ENCODE results near the gene ATP6AP1. TPM values are rescaled to one million over a fixed set of nuclear protein-coding genes. Genes with fewer than 3 reads are reported as not detected.

Gene ATP6AP1
- 83.5 and 83.6 TPM in 2 replicates for total RNA-seq

GRCh38 chrX:154428176-154429171 lies at the start of gene ATP6AP1:
Gene ATP6AP1 (plus strand): TSS chrX:154428677. CDS start chrX:154428693, 16 bp downstream.

GRCh38 chrX:154378799-154379568 lies 49.5 kb upstream of the ATP6AP1 start, which contains the start of gene EMD:
Gene EMD (plus strand): TSS chrX:154379295. CDS start chrX:154379485, 190 bp downstream.

GRCh38 chrX:154397888-154398667 lies 30.4 kb upstream of the ATP6AP1 start, which contains the start of gene RPL10:
Gene RPL10 (plus strand): TSS chrX:154398377. CDS start chrX:154398520, 143 bp downstream.

GRCh38 chrX:154409222-154409871 lies 19.1 kb upstream of the ATP6AP1 start, which contains the start of gene DNASE1L1:
Gene DNASE1L1 (minus strand): TSS chrX:154409254. CDS start chrX:154405568, 3,686 bp downstream.

GRCh38 chrX:154436983-154437752 lies 8.7 kb downstream of the ATP6AP1 start, which contains the start of gene GDI1:
Gene GDI1 (plus strand): TSS chrX:154437154. CDS start chrX:154437255, 101 bp downstream.

GRCh38 chrX:154443992-154444754 lies 15.7 kb downstream of the ATP6AP1 start, which contains the start of gene FAM50A:
Gene FAM50A (plus strand): TSS chrX:154444141. CDS start chrX:154444236, 95 bp downstream.

GRCh38 chrX:154458116-154458953 lies 29.9 kb downstream of the ATP6AP1 start, which contains the start of gene PLXNA3:
Gene PLXNA3 (plus strand): TSS chrX:154458281. CDS start chrX:154460184, 1,903 bp downstream.

GRCh38 chrX:154478728-154479622 lies 50.5 kb downstream of the ATP6AP1 start, which contains the start of gene LAGE3:
Gene LAGE3 (minus strand): TSS chrX:154479281. CDS start chrX:154478915, 366 bp downstream.

Small RNAs within 50 kb of the gene (small RNA-seq; reads per million reads assigned to genes)
- gene MIR6858 (0.24 reads per million), gene SNORA70 (not detected)

Other genes with a start within 250 kb of the ATP6AP1 start
- gene OPN1MW, start 246.1 kb upstream of the ATP6AP1 start, total RNA-seq = not detected in 2 replicates
- not detected in 2 replicates for gene OPN1MW2, start 208.9 kb upstream of the ATP6AP1 start, total RNA-seq
- not detected in 2 replicates for gene OPN1MW3, start 171.1 kb upstream of the ATP6AP1 start, total RNA-seq
- gene TEX28, start 133.6 kb upstream of the ATP6AP1 start, total RNA-seq = not detected in 2 replicates
- 0.10 TPM in 1 of 2 replicates, not detected in the other for gene TKTL1, start 132.9 kb upstream of the ATP6AP1 start, total RNA-seq
- gene FLNA, start 54.0 kb upstream of the ATP6AP1 start, total RNA-seq = 1,650 and 2,218 TPM in 2 replicates
- 40.6 and 56.5 TPM in 2 replicates for gene EMD, start 49.4 kb upstream of the ATP6AP1 start, total RNA-seq
- gene RPL10, start 30.3 kb upstream of the ATP6AP1 start, total RNA-seq = 3,434 and 3,696 TPM in 2 replicates
- 102 and 110 TPM in 2 replicates for gene DNASE1L1, start 19.4 kb upstream of the ATP6AP1 start, total RNA-seq
- 22.4 and 22.9 TPM in 2 replicates for gene TAFAZZIN, start 17.1 kb upstream of the ATP6AP1 start, total RNA-seq
- gene GDI1, start 8.5 kb downstream of the ATP6AP1 start, total RNA-seq = 80.5 and 121 TPM in 2 replicates
- 39.4 and 44.1 TPM in 2 replicates for gene FAM50A, start 15.5 kb downstream of the ATP6AP1 start, total RNA-seq
- gene PLXNA3, start 29.6 kb downstream of the ATP6AP1 start, total RNA-seq = 14.9 and 21.6 TPM in 2 replicates
- 15.4 and 18.9 TPM in 2 replicates for gene LAGE3, start 50.6 kb downstream of the ATP6AP1 start, total RNA-seq
- gene UBL4A, start 57.9 kb downstream of the ATP6AP1 start, total RNA-seq = 39.9 and 43.1 TPM in 2 replicates
- gene SLC10A3, start 62.0 kb downstream of the ATP6AP1 start, total RNA-seq = 29.9 and 33.6 TPM in 2 replicates
- 17.7 and 22.2 TPM in 2 replicates for gene FAM3A, start 87.6 kb downstream of the ATP6AP1 start, total RNA-seq
- gene G6PD, start 118.2 kb downstream of the ATP6AP1 start, total RNA-seq = 96.0 and 108 TPM in 2 replicates
- 25.7 and 26.8 TPM in 2 replicates for gene IKBKG, start 118.9 kb downstream of the ATP6AP1 start, total RNA-seq
- gene CTAG1A, start 156.5 kb downstream of the ATP6AP1 start, total RNA-seq = not detected in 2 replicates
- gene CTAG1B, start 190.6 kb downstream of the ATP6AP1 start, total RNA-seq = not detected in 2 replicates
- gene CTAG2, start 224.9 kb downstream of the ATP6AP1 start, total RNA-seq = not detected in 2 replicates